22Rv1 (cell line): Measurements from ENCODE around the gene IL17B.

Experiments used
- H3K27ac ChIP-seq: fragments of 450-650 bp; 2 replicates; pipeline ENCODE4 v1.5.1; 2017
- ZFX ChIP-seq: fragments of 450-650 bp; IDR thresholded peaks from 2 replicates; pipeline ENCODE4 v1.6.1; 2017; ENCODE audit warnings: antibody characterized with exemption, borderline replicate concordance
- TF ChIP-seq, protein P1 (sequence below): fragments of 450-650 bp; IDR thresholded peaks from 2 replicates; pipeline ENCODE4 v1.5.1; 2017; ENCODE audit warnings: mild to moderate bottlenecking

The IL17B gene

DNA sequence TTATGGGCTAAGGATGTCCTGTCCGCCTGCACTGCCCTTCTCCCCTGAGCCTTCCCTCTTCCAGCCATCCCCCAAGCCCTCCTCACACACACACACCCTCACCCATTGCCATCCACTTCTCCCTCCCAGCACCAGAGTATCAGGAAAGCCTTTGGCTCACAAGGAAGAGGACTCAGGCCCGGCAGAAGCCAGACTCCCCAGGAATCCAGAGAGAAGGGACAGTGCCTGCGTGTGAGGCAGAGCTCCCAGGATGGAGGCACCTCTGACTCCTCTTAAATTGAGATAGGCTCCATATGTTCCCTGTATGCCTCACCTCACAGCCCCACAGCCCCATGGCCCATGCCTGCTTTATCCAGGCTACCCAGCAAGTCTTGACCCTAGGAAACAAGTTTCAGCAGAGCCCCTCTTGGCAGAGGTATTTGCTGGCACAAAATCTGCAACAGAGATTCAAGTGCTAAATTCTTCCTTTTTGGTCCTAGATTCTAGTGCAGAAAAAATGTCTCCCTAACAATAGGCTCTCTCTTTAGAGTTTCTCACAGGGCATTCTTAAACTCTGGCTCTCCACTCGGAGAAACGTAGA is 761 bp downstream of the IL17B start:
- TF ChIP-seq, protein P1, sequence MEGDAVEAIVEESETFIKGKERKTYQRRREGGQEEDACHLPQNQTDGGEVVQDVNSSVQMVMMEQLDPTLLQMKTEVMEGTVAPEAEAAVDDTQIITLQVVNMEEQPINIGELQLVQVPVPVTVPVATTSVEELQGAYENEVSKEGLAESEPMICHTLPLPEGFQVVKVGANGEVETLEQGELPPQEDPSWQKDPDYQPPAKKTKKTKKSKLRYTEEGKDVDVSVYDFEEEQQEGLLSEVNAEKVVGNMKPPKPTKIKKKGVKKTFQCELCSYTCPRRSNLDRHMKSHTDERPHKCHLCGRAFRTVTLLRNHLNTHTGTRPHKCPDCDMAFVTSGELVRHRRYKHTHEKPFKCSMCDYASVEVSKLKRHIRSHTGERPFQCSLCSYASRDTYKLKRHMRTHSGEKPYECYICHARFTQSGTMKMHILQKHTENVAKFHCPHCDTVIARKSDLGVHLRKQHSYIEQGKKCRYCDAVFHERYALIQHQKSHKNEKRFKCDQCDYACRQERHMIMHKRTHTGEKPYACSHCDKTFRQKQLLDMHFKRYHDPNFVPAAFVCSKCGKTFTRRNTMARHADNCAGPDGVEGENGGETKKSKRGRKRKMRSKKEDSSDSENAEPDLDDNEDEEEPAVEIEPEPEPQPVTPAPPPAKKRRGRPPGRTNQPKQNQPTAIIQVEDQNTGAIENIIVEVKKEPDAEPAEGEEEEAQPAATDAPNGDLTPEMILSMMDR: no peak
- no peak for TF ChIP-seq ZFX
- H3K27ac ChIP-seq: no peak overlapping the region

DNA sequence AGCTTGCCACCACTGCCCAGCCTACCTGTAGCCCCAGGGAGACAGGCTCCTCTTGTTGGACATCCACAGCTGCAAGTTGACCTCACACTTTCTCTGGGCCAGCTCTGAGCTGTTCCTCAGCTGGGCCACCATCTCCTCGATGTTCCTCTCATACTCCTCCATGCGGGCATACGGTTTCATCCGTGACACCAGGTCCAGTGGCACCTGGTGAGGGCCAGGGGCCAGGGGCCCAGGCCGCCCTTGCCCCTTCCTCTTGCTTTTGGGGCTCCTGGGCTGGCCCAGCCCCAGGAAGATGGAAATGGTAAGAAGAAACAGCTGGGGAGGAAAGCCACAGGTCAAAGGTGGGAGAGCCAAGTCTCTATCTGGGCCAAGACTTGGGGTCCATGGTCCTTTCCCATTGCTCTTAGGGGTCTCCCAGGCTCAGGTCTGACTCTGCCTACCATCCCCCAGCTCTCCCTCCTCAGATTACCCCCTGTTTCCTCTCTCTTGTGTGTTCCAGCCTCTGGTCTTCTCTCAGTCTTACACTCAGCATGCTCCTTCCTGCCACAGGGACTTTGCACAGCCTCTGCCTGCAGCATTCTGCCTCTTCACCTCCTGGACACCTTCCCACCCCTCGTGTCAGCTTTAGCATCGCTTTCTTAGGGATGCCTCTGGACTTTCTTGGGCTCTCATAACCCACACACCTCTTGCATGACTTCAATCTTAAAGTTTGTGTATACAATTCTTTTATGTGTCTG is 2.2 kb downstream of the IL17B start:
- TF ChIP-seq ZFX: no peak
- TF ChIP-seq, protein P1: no peak
- H3K27ac ChIP-seq: no peak overlapping the region

DNA sequence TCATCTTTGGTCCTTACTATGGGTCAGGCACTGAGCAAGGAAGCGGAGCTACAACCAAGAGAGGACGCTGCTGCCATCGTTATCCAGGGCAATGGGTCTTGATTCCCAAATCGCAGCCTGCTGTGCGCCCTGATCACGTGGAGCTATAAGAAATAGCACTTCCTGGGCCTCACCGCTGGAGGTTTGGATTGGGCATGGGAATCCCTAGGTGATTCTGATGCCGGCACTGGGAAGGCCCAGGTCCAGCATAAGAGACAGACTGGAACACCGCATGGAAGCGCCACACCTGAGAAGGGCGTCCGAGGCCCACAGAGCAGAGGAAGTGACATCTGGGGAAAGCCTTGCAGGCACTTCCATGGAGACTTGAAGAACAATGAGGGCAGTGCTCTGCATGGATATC is 3.0 kb downstream of the IL17B start:
- TF ChIP-seq ZFX: no peak
- TF ChIP-seq, protein P1: no peak

DNA sequence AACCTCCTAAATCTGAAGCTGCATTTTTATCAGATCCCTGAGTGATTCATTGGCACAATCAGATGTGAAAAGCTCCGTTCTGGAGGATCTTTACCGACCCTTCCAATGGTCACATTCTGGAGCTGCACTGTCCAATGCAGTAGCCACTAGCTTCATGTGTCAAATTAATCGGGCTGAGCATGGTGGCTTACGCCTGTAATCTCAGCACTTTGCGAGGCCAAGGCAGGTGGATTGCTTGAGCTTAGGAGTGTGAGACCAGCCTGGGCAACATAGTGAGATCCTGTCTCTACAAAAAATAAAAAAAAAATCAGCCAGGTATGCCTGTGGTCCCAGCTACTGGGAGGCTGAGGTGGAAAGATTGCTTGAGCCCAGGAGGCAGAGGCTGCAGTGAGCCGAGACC is 3.7 kb downstream of the IL17B start:
- TF ChIP-seq, protein P1: no peak
- no peak for TF ChIP-seq ZFX
- no peak overlapping the region for H3K27ac ChIP-seq

More for the DNA sequence above, 3.0 kb downstream of the IL17B start:
- H3K27ac ChIP-seq: no peak overlapping the region

DNA sequence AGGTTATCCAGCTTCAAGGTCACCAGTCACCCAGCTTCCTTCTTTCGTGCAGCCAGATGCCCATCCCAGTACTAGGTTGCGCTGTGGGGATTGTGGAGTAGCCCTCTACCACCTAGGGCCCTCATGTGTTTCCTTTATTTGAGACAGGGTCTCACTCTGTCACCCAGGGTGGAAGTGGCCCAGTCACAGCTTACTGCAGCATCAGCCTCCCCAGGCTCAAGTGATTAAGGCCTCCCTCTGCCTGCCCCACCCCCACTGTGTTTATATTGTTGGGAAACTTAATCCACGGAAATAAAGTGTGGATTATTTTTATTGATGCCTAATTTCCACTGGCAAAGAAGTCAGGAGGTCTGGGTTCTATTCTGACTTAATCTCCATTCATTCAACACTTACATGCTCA is 4.3 kb downstream of the IL17B start:
- TF ChIP-seq ZFX: no peak
- TF ChIP-seq, protein P1: no peak
- H3K27ac ChIP-seq: no peak overlapping the region

DNA sequence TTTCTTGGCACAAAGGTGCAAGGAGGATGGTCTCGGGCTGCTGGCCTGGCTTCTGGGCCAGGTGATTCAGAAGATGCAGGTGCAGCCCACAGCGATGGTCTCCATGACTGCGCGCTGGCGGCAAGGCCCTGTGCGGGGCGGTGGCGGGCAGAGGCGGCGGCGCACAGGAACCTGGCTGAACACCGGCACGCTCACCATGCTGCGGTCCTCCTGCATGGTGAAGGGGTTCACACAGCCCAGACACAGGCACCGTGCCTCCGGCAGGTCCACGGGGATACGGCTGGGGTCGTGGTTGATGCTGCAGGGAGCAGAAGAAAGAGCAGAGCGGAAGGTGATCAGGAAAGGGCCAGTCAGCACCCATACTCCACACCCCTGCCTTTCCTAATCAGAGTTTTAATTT is 4.8 kb downstream of the IL17B start:
- TF ChIP-seq, protein P1: no peak
- no peak for TF ChIP-seq ZFX
- no peak overlapping the region for H3K27ac ChIP-seq

DNA sequence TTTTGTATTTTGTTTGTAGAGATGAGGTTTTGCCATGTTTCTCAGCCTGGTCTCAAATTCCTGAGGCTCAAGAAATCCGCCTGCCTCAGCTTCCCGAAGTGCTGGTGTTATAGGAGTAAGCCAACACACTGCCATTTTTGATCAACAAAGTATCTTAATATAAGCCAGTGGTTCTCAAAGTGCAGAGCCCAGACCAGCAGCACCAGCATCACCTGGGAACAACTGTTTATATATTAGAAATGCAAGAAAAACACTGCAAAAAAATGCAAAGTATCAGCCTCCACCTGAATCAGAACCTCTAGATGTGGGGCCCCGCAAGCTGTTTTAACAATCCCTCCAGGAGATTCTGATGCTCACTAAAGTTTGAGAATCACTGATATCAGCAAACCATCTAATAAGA is 6.2 kb downstream of the IL17B start:
- H3K27ac ChIP-seq: no peak overlapping the region
- TF ChIP-seq, protein P1: no peak
- no peak for TF ChIP-seq ZFX
